KMS-11 (cell line): ENCODE measurements around the gene RAD51B.
"Not testable (repeated sequence)": the region's sequence is repeated elsewhere in the genome, so short reads cannot be mapped to it uniquely, and the experiment has no call there.

Experiments used
- H2AFZ ChIP-seq: fragments of 200-600 bp; sonication (generic); 2 replicates; pipeline ENCODE4 v1.6.1; 2016; ENCODE audit warnings: antibody characterized with exemption, mixed run types, low read depth
- H3K27ac ChIP-seq: fragments of 200-600 bp; sonication (generic); 2 replicates; pipeline ENCODE4 v1.6.1; 2016; ENCODE audit warnings: mild to moderate bottlenecking, mixed run types
- H3K27me3 ChIP-seq: fragments of 200-600 bp; sonication (generic); 2 replicates; pipeline ENCODE4 v1.6.1; 2017; ENCODE audit warnings: mild to moderate bottlenecking, low read depth, mixed run types, moderate library complexity; ENCODE audit not compliant: insufficient read depth
- H3K36me3 ChIP-seq: fragments of 200-600 bp; sonication (generic); 2 replicates; pipeline ENCODE4 v1.6.1; 2017; ENCODE audit warnings: mild to moderate bottlenecking, mixed run types; ENCODE audit not compliant: insufficient read depth
- H3K4me1 ChIP-seq: fragments of 200-600 bp; sonication (generic); 2 replicates; pipeline ENCODE4 v1.6.1; 2016; ENCODE audit warnings: mild to moderate bottlenecking, low read depth, mixed run types; ENCODE audit not compliant: poor library complexity, severe bottlenecking
- H3K4me2 ChIP-seq: fragments of 200-600 bp; sonication (generic); 2 replicates; pipeline ENCODE4 v1.7.0; 2016; ENCODE audit warnings: mild to moderate bottlenecking, mixed run types
- H3K4me3 ChIP-seq: fragments of 200-600 bp; sonication (generic); IDR thresholded peaks from 2 replicates; pipeline ENCODE4 v1.6.1; 2017; ENCODE audit warnings: low read depth, low read length, mixed read lengths; ENCODE audit not compliant: insufficient read depth
- H3K79me2 ChIP-seq: fragments of 200-600 bp; sonication (generic); 2 replicates; pipeline ENCODE4 v1.6.1; 2016; ENCODE audit warnings: low read depth, mixed run types; ENCODE audit not compliant: insufficient read depth
- H3K9ac ChIP-seq: fragments of 200-600 bp; sonication (generic); 2 replicates; pipeline ENCODE4 v1.6.1; 2016; ENCODE audit warnings: mild to moderate bottlenecking, mixed run types
- H4K20me1 ChIP-seq: fragments of 200-600 bp; sonication (generic); 2 replicates; pipeline ENCODE4 v1.6.1; 2016; ENCODE audit warnings: mild to moderate bottlenecking, mixed run types; ENCODE audit not compliant: insufficient read depth
- TF ChIP-seq, protein P1 (sequence below): fragments of 200-600 bp; sonication (generic); conservative IDR thresholded peaks from 2 replicates; pipeline ENCODE4 v1.6.1; 2017; ENCODE audit warnings: low read depth, mild to moderate bottlenecking, antibody characterized with exemption, low read length, moderate library complexity, mixed read lengths

Gene RAD51B

GRCh38 chr14:68761391-68761790 is 941.8 kb downstream of the RAD51B start:
- Histone ChIP-seq H3K4me1 (no peaks in the 10 kb centered on the region), H4K20me1 (no peaks in the 10 kb centered on the region)

DNA sequence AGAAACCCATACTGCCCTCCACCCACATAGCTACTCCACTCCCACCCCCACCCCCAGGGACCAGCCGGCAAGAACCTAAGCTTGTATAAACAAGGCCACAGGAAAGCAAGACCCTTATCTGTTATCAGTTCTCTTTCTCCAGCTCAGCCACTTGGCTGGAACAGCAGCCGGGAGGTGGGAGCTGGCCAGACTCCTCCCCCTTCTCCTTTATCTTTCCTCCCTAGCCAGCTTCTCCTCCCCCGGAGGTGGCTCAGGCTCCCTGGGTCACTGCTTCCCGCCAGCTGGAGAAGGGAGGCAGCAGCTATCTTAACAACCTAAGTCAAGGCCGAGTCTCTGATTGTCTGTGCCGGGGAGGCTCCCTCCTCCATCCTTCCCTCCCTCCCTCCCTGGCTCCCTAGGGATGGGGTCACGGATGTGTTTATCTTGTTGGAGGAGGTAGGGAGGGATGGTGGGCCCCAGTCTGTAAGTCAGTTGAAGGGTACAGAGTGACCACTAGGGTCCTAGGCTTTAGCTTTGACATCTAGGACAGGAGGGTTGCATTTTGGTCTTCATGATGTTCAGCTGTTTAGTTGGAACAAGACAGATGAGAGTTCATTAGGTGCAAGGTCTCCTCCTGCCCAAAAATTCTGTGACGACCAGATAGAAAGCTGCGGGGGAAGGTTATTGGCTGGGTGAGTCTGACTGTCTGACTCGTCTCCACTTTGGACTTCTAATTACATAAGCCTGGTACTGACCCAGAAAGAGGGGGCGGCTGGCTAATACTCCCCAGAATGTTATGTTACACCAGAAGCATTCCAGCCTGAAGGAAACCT is 943.6 kb downstream of the RAD51B start:
- H3K27me3 ChIP-seq: no peaks in the 10 kb centered on the region
- H4K20me1 ChIP-seq: no peaks in the 10 kb centered on the region
- no peak overlapping the region for H3K4me2 ChIP-seq
- H3K27ac ChIP-seq: no peak overlapping the region
- no peak overlapping the region for H3K4me3 ChIP-seq
- no peaks in the 10 kb centered on the region for H3K36me3 ChIP-seq
- no peaks in the 10 kb centered on the region for H3K79me2 ChIP-seq
- H3K4me1 ChIP-seq: no peaks in the 10 kb centered on the region
- TF ChIP-seq, protein P1, sequence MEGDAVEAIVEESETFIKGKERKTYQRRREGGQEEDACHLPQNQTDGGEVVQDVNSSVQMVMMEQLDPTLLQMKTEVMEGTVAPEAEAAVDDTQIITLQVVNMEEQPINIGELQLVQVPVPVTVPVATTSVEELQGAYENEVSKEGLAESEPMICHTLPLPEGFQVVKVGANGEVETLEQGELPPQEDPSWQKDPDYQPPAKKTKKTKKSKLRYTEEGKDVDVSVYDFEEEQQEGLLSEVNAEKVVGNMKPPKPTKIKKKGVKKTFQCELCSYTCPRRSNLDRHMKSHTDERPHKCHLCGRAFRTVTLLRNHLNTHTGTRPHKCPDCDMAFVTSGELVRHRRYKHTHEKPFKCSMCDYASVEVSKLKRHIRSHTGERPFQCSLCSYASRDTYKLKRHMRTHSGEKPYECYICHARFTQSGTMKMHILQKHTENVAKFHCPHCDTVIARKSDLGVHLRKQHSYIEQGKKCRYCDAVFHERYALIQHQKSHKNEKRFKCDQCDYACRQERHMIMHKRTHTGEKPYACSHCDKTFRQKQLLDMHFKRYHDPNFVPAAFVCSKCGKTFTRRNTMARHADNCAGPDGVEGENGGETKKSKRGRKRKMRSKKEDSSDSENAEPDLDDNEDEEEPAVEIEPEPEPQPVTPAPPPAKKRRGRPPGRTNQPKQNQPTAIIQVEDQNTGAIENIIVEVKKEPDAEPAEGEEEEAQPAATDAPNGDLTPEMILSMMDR: no peak
- no peak overlapping the region for H2AFZ ChIP-seq
- no peak overlapping the region for H3K9ac ChIP-seq

More at GRCh38 chr14:68761391-68761790, 941.8 kb downstream of the RAD51B start:
- Histone ChIP-seq H3K27ac (no peak overlapping the region), H3K4me3 (no peak overlapping the region), H3K79me2 (no peaks in the 10 kb centered on the region), H3K36me3 (no peaks in the 10 kb centered on the region), H3K9ac (no peak overlapping the region), H3K27me3 (no peaks in the 10 kb centered on the region), H2AFZ (no peak overlapping the region), H3K4me2 (no peak overlapping the region)
- TF ChIP-seq, protein P1: no peak

DNA sequence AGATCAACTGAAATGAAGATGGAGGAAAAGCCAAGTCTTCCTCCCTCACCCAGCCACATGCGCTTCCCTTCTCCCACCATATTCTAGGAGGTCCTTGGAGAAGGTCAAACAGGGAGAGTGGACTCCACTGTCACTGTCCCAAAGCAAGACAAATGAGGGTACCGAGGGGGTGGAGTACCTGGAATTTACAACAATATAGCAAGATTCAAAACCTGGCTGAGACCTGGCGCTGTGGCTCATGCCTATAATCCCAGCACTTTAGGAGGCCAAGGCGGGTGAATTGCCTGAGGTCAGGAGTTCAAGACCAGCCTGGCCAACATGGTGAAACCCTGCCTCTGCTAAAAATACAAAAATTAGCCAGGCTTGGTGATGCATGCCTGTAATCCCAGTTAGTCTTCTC is 944.3 kb downstream of the RAD51B start:
- H3K4me2 ChIP-seq, H3K36me3 ChIP-seq, H4K20me1 ChIP-seq, H3K9ac ChIP-seq, H2AFZ ChIP-seq, H3K4me3 ChIP-seq, H3K27me3 ChIP-seq, H3K27ac ChIP-seq, H3K4me1 ChIP-seq, H3K79me2 ChIP-seq: not testable (repeated sequence)

- Histone ChIP-seq H3K27me3 (no peaks in the 10 kb centered on the region), H3K4me2 (no peak overlapping the region), H3K27ac (no peak overlapping the region), H3K4me1 (no peaks in the 10 kb centered on the region), H3K36me3 (no peaks in the 10 kb centered on the region), H3K4me3 (no peak overlapping the region), H2AFZ (no peak overlapping the region), H3K79me2 (no peaks in the 10 kb centered on the region), H4K20me1 (no peaks in the 10 kb centered on the region), H3K9ac (no peak overlapping the region)
- TF ChIP-seq, protein P1: no peak
These were observed 947.0 kb downstream of the RAD51B start for GRCh38 chr14:68766299-68767247.
